Measurements from ENCODE around the gene GNRHR.

The GNRHR gene

DNA sequence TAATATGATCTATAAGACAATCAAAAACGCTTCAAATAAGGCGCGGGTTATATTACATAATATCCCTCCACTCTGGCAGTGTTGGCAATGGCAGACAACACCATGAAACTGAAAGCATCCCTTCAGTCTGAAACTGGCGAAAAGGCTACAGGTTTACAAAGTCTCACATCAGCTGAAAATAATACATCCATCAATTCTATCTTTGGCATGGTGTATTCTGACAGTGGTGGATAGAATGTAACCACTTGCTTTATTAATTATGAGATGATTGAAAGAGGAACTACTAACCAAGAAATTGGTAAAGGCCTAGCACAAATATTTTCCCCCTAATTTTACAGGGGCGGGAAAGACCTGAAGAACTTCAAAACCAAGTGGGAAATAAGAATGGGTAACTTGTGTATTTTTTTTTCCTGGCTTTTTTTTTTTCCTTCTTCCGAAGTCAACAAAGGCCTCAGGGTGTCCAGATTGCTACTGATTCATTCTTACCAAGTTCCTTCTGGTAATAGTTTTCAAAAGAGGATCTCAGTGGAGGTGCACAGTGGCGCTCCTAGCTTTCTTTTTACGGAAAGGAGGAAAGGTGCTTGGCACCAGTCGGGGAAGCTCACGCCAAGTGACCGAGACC lies 54.0 kb downstream of the GNRHR start:
- DNase-seq = no peak

DNA sequence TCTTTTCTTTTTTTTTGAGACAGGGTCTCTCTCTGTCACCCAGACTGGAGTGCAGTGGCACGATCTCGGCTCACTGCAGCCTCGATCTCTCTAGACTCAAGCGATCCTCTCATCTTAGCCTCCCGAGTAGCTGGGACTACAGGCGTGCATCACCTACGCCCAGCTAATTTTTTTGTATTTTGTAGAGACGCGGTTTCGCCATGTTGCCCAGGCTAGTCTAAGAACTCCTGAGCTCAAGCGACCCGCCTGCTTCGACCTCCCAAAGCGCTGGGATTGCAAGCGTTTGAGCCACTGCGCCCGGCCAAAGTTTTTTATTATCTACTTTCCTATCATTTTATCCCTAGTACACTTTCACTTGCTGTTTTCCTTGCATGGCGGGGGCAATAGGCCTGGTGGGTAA lies 54.6 kb downstream of the GNRHR start:
- DNase-seq = no peak

DNA sequence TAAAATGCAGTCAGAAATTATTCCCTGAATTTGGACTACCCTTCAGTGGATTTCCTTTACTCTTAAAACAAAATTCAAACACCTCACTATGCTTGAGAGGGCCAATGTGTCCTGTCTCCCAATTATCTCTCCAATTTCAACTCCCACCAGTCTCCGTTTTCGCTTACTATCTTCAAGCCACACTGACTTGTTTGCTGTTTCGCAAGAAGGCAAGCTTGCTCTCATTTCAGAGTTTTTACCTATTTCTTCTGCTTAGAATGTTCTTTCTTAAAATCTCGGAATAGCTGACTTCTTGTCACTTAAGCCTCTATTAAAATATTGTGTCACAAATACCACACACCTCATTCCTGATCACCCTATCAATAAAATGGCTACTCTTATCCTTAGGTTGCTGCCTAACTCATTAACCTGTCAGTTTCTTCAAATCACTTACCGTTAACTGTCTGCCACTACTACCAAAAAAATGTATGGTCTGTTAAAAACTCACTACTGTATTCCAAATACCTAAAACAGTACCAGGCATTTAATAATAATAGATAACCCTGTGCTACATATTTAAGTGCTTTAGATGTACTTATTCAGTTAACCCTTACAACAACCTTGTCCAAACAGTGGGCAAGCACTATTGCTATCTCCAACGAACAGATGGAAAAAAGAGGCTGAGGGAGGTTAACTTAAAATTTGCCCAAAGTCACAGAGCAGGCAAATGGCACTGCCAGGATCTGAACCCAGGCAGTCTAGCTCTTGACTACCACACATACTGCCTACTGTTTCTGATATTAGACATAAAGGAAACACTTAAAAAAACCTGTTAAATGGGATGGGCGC lies 56.1 kb downstream of the GNRHR start:
- no peak for DNase-seq

DNA sequence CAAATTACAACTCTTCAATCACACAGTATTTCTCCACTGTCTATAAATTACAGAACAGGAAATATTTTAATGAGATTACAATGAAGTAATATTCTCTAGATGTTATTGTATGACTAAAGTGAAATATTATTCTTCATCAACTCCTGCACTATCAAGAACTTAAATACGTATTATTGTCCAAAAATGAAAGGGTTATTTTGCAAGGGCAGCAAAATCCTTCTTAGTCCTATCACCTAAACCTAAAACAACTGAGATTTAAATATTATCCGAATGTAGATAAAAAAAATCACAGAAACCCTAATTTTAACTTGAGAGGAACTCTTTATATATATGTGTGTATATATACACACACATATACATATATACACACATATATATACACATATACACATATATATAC lies 58.1 kb downstream of the GNRHR start:
- no peak for DNase-seq

DNA sequence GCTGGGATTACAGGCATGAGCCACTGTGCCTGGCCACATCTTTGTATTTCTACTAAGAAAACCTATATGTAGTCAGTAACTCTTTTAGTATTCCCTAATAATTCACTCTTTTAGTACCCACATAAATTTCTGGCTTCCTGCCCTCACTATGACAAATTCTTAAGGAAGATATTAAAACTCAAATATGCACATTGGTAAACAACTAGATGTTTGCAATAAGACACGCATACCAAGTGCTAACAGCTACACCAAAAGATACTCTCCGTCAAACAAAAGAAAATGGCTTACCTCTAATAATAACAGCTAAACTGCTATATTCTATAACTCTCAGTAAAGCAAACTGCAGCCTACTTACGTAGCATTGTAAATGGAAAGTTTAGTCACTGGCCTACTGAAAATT lies 59.5 kb downstream of the GNRHR start:
- DNase-seq = no peak

DNA sequence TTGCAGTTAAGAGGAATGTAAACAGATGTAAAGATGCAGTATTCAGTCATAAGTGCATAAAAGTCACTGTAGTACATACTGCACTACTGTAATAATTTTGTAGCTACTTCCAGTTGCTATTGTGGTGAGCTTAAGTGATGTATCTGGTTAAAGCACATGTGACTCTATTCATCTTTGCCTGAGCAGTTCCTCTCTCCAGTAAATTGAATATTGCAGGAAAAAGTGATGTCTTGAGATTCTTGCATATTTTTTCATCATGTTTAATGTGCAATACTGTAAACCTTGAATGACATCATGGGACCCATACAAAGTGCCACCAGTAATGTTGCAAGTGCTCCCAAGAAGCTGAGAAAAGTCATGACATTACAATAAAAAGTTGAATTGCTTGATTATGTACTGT lies 62.9 kb downstream of the GNRHR start:
- DNase-seq = no peak
